Activated naive CD4-positive, alpha-beta T cell (primary cell): ENCODE measurements around the gene NRL.
A peak's percentile ranks its signal among the peaks of the same experiment; 100 is the strongest.
"Not testable (repeated sequence)": the region's sequence is repeated elsewhere in the genome, so short reads cannot be mapped to it uniquely, and the experiment has no call there.

Source experiments
- DNase-seq, 4 experiments: peaks; one replicate each; lab custom pipeline; 2025; lab: John Stamatoyannopoulos, UW

NRL gene

DNA sequence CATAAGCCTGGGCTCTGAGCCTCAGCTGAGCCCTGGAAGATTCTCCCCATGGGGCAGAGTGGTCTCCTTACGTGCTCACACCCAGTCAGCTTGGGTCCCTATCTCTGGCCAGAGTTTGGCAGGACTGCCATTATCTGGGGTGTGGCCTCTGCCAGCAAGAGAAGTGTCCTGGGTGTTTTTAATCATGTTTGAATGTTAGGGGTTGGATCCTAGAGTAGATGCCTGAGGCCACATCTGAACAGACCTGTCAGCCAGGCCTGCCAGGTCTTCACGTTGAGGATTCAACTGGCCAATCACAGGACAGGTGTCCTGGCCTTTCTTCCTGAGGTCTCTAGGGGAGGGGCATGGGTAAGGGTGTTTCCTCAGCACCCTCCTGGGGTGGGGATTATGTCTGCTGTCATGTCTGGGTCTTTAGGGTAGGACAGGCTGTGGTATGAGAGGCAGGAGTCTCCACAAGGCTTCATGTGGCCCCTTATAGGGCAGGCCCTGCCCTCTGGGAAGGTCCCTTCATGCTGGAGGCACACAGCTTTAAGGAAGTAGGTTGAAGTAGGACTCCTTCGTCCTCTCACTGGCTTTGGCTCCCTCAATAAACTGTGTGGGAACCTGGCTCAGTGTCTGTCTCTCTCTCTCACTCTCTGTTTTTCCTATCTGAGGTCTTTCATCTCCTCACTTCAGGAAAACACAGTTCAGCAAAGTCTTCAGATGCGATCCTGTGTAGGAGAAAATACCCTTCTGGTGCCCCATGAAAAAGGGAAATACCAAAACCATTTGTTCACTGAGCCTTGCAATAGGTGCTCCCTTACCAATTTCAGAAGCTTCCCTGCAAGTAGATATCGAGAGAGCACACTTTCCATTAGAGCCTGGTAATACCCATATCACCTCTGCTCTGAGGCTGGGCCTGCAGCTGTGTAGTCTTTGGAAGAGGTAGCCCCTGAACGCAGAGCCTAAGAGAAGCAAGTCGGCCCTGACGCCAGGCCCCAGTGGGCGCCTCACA is 9.0 kb upstream of the NRL start:
- DNase-seq: no peak

DNA sequence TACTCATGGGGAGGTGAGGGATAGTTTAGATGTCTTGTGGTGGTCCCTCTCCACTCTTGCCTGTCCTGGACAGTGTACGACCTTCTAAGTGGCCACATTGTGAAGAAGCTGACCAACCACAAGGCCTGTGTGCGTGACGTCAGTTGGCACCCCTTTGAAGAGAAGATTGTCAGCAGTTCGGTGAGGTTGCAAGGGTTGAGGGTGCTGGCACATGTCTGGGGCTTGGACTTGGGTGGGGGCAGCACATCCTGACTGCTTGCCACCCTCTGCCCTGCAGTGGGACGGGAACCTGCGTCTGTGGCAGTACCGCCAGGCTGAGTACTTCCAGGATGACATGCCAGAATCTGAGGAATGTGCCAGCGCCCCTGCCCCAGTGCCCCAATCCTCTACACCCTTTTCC is 8.1 kb upstream of the NRL start:
- DNase-seq: no peak

DNA sequence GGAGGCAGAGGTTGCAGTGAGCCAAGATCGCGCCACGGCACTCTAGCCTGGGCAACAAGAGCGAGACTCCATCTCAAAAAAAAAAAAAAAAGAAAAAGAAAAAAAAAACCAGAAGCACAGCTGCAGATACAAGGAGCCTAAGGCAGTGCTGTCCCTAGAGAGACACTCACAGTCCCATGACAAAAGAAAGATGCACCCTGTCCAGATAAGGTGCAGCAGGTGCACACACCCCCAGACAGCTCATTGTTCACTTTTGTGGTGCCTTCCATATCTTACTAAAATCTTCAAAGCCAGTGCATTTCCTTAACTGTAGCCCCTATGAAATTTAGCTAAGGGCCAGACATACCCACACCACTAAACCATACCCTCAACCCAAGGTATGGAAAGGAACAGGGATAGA is 7.7 kb upstream of the NRL start:
- DNase-seq: no peak

DNA sequence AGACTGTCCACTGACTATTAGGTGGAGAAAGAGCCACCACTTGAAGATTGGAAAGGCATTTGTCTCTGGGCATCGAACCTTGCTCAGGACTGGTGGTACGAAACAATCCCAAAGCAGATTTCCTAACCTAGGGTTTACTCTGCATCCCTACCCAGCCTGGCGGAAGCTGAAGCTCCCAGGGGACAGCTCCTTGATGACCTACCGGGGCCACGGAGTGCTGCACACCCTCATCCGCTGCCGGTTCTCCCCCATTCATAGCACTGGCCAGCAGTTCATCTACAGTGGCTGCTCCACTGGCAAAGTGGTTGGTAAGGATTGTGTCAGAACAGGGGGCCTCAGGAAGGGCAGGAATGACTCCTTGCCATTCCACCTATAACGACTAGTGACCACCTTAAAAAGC is 6.5 kb upstream of the NRL start:
- DNase-seq: no peak

DNA sequence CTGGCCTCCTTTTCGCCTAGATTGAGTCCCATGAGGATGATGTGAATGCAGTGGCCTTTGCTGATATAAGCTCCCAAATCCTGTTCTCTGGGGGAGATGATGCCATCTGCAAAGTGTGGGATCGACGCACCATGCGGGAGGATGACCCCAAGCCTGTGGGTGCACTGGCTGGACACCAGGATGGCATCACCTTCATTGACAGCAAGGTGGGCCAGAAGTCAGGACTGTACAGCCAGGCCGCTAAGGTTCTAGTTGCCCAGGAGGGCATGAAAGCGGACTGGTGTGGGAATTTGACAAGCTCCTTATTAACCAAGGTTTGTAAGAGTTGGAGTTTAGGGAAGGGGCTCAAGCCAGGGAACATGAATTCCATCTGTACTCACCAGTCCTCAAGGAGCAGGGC is 4.9 kb upstream of the NRL start:
- no peak for DNase-seq

DNA sequence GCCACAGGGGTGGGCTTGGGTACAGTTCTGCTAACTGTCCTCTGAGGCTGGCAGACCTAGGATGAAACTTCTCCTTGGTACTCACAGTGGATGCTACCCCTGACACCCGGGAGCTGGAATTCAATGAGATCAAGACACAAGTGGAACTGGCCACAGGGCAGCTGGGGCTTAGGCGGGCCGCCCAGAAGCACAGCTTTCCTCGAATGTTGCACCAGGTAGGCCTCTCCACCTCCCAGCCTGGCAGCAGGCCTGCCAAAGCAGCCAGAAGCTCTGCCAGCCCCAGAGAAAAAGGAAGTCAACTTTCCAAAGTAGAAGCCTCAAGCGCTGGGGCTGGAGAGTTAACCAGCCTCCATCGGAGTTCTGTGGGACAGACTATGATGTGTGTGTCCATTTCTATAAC is 2.4 kb upstream of the NRL start:
- DNase-seq: no peak

DNA sequence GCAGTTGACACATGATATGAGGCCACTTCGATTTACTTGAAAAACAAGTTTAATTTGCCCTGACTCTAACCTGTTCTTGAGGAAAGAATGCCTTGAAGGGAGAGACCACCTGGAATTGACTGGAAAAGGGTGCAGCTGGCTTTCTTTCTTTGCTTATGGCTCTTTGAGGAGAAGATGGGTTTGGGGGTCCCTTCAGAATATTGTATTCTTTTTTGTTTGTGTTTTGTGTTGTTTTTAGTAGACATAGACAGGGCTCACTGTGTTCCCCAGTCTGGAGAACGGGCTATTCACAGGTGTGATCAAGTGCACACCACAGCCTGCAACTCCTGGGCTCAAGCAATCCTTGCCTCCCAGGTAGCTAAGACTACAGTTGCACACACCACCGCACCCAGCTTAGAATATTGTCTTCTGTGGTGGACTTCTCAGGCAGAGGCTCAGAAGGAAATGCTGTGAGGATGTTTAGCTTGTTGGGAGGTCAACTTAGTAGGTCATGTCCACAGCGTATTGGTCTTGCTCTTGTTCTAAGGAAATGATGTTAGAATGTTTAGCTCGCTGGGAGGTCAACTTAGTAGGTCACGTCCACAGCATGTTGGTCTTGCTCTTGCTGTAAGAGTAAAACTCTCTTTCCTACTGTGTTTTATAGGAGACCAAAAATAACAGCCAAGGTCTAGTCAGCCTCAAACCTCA is 1.5 kb upstream of the NRL start:
- no peak for DNase-seq

DNA sequence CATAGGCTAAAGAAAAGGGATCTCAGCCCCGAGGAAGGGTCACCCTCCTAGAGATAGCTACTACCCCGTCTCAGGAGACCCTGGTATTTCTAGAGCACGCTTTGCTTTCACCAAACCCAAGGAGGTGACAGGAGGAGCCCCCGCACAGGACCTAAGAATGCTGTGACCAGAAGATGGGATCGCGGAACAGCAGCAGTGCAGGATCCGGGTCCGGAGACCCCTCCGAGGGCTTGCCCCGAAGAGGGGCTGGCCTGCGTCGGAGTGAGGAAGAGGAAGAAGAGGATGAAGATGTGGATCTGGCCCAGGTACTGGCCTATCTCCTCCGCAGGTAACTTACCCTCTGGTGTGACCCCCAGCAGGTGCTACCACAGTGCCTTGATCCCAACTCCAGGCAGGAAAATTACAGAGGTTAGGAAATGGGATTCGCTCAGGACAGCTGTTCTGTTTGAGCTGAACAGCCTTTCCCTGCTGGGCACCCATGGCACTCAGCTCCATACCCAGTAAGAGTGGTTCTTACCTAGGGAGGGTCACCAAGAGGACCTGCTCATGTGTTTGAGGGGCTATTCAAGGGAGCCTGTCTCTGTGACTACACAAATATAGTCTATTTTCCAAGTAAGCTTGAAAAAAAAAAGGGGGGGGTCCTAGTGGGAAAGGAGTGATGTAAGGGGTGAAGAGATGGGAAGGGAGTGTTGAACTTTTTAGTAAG is 826 bp upstream of the NRL start:
- DNase-seq: no peak

DNA sequence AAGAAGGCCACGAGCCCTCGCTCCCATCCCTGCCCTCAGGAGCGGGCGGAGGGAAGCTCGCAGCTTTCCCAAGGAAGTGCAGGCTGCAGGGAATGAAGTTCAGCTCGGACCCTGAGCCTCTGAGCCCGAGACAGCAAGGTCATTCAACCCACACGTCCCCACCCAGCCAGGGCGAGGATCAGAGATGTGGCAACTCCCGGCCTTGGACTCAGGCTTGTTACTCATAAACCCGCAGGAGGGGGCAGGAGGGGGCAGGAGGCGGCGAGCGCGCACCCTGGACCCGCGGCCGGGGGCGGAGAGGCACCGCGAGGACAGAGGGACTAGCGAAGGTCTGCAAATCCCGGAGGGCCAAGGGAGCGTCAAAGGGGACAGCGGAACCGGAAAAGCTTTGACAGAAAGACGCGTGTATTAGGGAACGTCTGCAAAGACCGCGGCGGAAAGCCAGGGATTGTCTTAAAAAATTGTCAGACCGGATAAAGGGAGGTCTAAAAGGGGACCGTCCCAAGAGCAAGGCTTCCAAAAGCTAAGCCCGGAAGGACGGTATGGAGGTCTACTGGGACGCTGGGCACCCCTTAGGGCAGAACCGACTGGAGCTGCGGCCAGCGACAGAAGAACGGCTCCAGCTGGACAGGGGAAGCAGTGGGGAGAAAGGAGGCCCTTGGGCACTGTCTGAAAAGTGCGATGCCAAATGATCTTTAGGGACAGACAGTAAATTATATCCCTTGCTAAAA is 783 bp downstream of the NRL start:
- peak; percentile 57 to 72 (median 64) for DNase-seq

DNA sequence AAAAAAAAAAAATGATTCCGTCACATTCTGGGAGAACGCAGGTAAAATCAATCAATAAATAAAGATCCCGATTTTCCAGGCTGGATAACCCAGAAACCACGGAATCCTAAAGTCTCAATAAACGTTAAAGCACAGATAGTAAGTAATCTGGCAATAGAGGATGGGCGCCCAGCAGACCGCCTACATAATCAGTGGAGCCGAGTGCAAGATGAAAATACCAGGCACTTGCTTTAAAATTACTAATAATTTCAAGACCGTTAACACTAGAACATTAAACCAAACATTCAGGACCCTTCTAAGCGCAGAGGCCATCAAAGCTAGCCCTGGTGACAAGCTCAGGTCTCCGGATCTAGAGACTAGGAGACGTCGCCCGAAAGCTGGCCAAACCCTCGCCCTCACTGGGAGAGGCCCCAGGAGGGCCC is 1.4 kb downstream of the NRL start:
- peak in 1 of 4 experiments; percentile 47 for DNase-seq

DNA sequence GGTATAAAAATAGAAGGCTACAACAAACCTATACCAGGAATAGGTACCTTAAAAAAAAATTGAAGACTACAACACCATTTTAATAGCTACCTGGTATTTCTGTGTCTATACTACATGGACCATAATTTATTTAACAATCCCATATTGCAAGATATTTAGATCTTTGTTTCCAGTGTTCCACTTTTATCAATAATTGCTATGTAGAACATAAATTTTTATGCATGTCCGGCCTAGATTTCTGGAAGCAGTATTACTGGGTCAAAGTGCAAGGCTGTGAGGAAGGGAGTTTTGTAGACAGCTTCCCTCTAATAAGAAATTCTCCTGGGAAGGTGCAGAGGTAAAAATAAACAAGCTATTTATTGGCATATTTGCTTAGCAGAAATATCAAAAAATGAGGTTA is 4.2 kb downstream of the NRL start:
- DNase-seq: no peak

DNA sequence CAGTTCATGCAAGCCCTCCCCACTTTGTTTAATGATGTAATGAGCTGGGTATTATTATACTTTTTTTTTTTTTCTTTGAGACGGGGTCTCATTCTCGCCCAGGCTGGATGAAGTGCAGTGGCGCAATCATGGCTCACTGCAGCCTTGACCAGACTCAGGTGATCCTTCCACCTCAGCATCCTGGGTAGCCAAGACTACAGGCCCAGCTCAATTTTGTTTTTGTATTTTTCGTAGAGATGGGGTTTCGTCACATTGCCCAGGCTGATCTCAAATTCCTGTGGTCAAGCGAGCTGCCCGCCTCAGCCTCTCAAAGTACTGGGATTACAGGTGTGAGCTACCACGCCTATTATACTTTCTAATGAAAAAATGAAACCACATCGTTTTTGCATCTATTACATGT is 4.7 kb downstream of the NRL start:
- no peak for DNase-seq

DNA sequence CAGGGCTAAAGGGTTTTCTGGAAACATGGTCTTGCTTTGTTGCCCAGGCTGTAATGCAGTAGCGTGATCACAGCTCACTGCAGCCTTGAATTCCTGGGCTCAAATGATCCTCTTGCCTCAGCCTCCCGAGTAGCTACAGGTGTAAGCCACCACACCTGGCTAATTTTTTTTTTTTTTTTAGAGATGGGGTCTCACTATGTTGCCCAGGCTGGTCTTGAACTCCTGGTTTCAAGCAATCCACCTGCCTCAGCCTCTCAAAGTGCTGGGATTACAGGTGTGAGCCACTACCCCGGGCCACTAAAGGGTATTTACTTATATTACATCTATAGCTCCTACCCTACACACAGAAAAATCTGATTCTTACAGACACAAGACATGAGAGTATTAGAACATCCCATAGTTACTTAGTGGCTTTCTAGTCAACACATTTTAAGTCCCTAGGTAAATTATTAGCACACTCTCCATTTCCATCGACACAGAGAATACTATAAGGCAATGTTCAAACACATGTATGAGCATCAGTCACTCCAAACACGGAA is 6.3 kb downstream of the NRL start:
- DNase-seq: no peak

DNA sequence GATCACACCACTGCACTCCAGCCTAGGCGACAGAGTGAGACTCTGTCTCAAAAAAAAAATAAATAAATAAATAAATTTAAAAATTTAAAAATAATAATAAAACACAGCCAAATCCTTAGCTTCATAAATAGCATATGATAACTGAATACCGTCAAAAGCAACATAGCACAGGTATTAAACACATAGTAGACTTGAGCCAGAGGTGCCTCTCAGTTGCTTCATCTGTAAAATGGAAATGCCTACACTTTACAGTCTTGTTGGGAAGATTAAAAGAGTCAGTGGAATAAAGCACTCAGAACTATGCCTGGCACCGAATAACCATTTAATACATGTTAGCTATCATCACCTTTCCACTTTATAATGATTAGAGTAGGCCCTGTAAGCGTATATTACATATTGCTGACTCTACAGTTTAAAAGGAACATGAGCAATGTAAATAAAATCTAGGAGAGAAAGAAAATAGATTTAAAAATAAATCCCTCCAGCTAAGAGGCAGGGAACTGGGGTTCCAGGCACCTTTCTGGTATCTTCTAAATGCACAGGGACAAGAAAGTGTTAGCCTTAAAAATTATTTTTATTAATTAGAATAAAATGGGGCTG is 8.0 kb downstream of the NRL start:
- DNase-seq: no peak

DNA sequence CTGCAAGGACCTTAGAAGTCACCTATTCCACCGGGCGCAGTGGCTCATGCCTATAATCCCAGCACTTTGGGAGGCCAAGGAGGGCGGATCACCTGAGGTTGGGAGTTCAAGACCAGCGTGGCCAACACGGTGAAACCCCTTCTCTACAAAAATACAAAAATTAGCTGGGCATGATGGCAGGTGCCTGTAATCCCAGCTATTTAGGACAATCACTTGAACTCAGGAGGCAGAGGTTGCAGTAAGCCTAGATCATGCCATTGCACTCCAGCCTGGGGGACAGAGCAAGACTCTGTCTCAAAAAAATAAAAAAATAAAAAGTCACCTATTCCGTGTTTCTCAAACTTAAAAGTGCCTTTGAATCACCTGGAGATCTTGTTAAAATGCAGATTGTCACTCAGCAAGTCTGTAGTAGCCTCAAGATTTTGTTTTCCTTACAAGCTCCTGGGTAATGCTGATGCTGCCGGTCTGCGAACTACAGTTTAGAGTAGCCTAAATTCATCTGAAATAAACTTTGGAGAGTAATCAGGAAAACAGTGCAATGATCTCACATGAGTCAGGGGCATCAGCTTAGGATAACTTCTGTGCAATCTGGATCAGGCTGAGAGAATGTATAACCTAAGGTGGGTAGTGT is 9.0 kb downstream of the NRL start:
- not testable (repeated sequence) for DNase-seq

DNA sequence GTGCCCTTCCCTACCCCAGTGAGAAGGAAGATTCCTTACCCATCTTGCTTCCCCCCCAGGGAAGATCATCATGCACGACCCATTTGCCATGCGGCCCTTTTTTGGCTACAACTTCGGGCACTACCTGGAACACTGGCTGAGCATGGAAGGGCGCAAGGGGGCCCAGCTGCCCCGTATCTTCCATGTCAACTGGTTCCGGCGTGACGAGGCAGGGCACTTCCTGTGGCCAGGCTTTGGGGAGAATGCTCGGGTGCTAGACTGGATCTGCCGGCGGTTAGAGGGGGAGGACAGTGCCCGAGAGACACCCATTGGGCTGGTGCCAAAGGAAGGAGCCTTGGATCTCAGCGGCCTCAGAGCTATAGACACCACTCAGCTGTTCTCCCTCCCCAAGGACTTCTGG is 11.3 kb downstream of the NRL start:
- no peak for DNase-seq

DNA sequence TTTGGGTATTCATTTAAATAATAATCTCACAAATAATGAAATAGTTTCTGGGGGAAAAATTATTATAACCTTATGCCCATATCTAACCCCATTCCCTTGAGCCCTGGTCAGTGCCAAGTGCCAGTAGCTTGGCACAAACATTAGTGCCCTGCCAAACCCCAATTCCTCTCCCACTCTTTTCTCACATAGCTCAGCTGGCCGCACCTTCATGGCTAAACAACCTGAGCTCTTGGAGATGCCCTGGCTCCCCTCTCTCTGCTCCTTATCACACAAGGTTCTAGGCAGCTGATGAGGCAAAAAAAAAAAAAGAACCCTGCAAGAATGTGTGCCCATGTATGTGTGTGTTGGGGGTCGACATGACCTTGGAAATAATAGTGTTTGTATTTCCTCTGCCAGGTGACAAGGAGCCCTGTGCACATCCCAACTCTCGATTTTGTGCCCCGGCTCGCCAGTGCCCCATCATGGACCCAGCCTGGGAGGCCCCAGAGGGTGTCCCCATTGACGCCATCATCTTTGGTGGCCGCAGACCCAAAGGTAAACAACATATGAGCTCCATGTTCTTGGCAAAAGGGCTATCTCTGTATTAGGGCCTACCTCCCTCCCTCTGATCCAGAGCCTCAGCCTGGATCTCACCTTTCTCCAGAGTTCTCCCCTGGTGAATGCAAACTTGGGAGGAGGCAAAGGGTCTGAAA is 12.2 kb downstream of the NRL start:
- DNase-seq: no peak

DNA sequence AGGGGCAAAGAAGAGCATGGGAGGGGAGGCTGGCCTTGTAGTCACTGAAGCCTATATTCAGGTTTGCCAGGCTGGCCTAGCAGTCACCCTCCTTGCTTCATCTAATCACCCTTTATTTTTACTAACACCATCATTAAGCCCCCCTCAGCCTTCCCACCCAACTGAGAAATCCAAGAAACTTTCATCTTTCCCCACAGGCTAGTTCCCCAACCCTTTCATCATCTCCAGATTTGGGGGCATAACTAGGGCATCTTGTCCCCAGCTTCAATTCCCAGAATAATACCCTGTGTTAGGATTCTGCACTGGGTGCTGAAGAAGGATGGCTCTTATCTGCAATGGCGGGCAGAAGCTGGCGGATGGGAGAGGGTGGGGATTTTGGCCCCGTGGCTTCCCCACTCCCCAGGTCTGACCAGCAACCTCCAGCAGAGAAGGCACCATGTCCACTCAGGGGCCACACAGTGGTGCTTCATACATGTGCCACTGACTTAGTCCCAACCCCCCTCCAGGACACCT is 13.7 kb downstream of the NRL start:
- no peak for DNase-seq

DNA sequence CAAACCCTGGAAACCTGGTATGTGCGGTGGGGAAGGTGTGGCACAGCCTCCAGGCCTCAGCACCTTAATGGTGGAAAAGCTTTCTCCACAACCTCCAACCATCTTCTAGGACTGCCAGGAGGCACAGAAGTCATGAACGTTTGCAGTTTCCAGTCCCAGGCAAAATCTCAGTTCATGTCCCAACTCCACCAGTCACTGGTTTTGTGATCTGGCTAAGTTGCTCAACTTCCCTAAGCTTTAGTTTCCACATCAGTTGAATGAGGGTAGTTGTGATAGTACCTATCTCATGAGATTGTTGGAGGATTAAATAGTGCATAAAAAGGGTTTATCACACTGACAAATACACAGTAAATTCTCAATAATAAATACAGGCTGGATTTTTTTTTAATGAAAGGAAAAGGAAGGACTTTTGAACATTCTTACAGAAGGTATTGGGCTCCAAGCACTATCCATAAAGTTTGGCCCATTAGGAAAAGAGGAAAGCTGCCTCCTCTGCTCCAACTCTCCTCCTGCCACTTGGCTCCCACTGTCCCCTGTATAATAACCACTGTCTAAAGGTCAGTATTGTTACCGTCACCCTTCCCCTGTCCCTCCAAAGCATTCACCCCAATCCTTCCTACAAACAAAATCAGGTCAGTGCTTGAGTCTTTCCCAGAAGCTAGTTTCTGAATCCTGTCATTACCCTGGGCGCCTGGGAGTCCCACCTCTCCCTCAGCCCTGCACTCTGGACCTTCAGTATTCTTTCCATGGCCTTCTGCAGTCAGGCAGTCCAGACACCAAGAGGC is 14.4 kb downstream of the NRL start:
- DNase-seq: no peak
